Measurements from ENCODE around the gene PROS1. TPM values are rescaled to one million over a fixed set of nuclear protein-coding genes. Genes with fewer than 3 reads are reported as not detected.

PROS1 gene
- total RNA-seq, 2 experiments from 2014 or later, result 0.09 TPM; not detected in 1

- POLR2A ChIA-PET, result no interaction called here
- no peaks in the 10 kb centered on the region for H3K9me3 ChIP-seq (ENCODE audit: low read length)
- H3K4me2 ChIP-seq (ENCODE audit: low read length), result no peak overlapping the region
- no peaks in the 10 kb centered on the region for H3K4me1 ChIP-seq (ENCODE audit: insufficient read depth, low read length, poor library complexity, severe bottlenecking)
- DNase-seq (ENCODE audit: low spot score), result no peak
- H3K9me2 ChIP-seq (ENCODE audit: insufficient read depth, low read length), result no peaks in the 10 kb centered on the region
- no peak overlapping the region for H3K4me3 ChIP-seq (ENCODE audit: low read depth, low read length, poor library complexity, severe bottlenecking)
- intact Hi-C loops (cut with micrococcal nuclease; ENCODE audit: unreplicated experiment), result no loop called here
- BruUV-seq (replicated peaks), result no TSS peak
- H3K36me3 ChIP-seq (ENCODE audit: insufficient read depth, low read length), result no peaks in the 10 kb centered on the region
- H2AFZ ChIP-seq (ENCODE audit: low read length), result no peak overlapping the region
- TF ChIP-seq EZH2phosphoT487 (IDR thresholded peaks at IDR 0.05; ENCODE audit: borderline replicate concordance, low read depth, low read length) (no peak), CTCF (conservative IDR thresholded peaks at IDR 0.05; ENCODE audit: low read length) (no peak)
- CTCF ChIA-PET (ENCODE audit: unreplicated experiment), result no interaction called here
- H4K20me1 ChIP-seq (ENCODE audit: insufficient read depth, low read length), result no peaks in the 10 kb centered on the region
- H3K79me2 ChIP-seq (ENCODE audit: insufficient read depth, low read depth, low read length), result no peaks in the 10 kb centered on the region
- no peak overlapping the region for H3K27ac ChIP-seq (ENCODE audit: low read depth, low read length, poor library complexity, severe bottlenecking)
These were observed 62.5 kb downstream of the PROS1 start for GRCh38 chr3:93911206-93911605.

- intact Hi-C loops (cut with micrococcal nuclease; ENCODE audit: unreplicated experiment), result no loop called here
- ChIA-PET CTCF (ENCODE audit: unreplicated experiment) (no interaction called here), POLR2A (interaction anchor here (0.6 kb wide), 1 partner anchor 248 kb away, joined by 3 read pairs; no protein-coding TSS in a partner anchor)
- no peaks in the 10 kb centered on the region for H3K4me1 ChIP-seq (ENCODE audit: insufficient read depth, low read length, poor library complexity, severe bottlenecking)
- no peaks in the 10 kb centered on the region for H3K9me2 ChIP-seq (ENCODE audit: insufficient read depth, low read length)
- H3K9me3 ChIP-seq (ENCODE audit: low read length), result no peaks in the 10 kb centered on the region
- no peaks in the 10 kb centered on the region for H3K36me3 ChIP-seq (ENCODE audit: insufficient read depth, low read length)
- no peak overlapping the region for H3K4me3 ChIP-seq (ENCODE audit: low read depth, low read length, poor library complexity, severe bottlenecking)
- no peak overlapping the region for H3K4me2 ChIP-seq (ENCODE audit: low read length)
- no TSS peak for BruUV-seq (replicated peaks)
- no peaks in the 10 kb centered on the region for H4K20me1 ChIP-seq (ENCODE audit: insufficient read depth, low read length)
- no peak overlapping the region for H3K27ac ChIP-seq (ENCODE audit: low read depth, low read length, poor library complexity, severe bottlenecking)
- H3K79me2 ChIP-seq (ENCODE audit: insufficient read depth, low read depth, low read length), result no peaks in the 10 kb centered on the region
- no peak for DNase-seq (ENCODE audit: low spot score)
- TF ChIP-seq EZH2phosphoT487 (IDR thresholded peaks at IDR 0.05; ENCODE audit: borderline replicate concordance, low read depth, low read length) (no peak), CTCF (conservative IDR thresholded peaks at IDR 0.05; ENCODE audit: low read length) (no peak)
- no peak overlapping the region for H2AFZ ChIP-seq (ENCODE audit: low read length)
These were observed 63.6 kb downstream of the PROS1 start for GRCh38 chr3:93910097-93910496.

DNA sequence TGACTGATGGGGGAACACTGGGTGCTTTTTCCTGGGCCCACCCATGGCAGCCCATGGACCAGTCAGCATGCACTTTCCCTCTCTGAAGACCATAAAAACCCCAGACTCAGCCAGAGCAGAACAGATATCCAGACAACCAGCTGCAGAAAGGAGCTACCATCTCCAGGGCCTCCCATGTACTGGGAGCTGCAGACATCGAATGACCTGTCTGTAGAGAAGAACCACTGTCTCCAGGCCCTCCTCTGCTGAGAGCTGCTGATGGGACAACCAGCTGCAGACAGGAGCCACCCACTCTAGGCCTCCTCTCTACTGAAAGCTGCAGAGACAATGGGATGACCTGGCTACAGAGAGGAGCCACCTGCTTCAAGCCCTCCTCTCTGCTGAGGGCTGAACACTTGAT, 66.6 kb downstream of the PROS1 start:
- Histone ChIP-seq H2AFZ (ENCODE audit: low read length) (no peak overlapping the region), H4K20me1 (ENCODE audit: insufficient read depth, low read length) (no peaks in the 10 kb centered on the region), H3K27ac (ENCODE audit: low read depth, low read length, poor library complexity, severe bottlenecking) (no peak overlapping the region), H3K9me3 (ENCODE audit: low read length) (no peaks in the 10 kb centered on the region), H3K9me2 (ENCODE audit: insufficient read depth, low read length) (no peaks in the 10 kb centered on the region), H3K4me1 (ENCODE audit: insufficient read depth, low read length, poor library complexity, severe bottlenecking) (no peaks in the 10 kb centered on the region), H3K79me2 (ENCODE audit: insufficient read depth, low read depth, low read length) (no peaks in the 10 kb centered on the region), H3K4me3 (ENCODE audit: low read depth, low read length, poor library complexity, severe bottlenecking) (no peak overlapping the region), H3K36me3 (ENCODE audit: insufficient read depth, low read length) (no peaks in the 10 kb centered on the region), H3K4me2 (ENCODE audit: low read length) (no peak overlapping the region)
- ChIA-PET CTCF (ENCODE audit: unreplicated experiment) (interaction anchor here (0.5 kb wide), 1 partner anchor 20 kb away, joined by 3 read pairs; no protein-coding TSS in a partner anchor), POLR2A (no interaction called here)
- no peak for DNase-seq (ENCODE audit: low spot score)
- TF ChIP-seq CTCF (conservative IDR thresholded peaks at IDR 0.05; ENCODE audit: low read length) (no peak), EZH2phosphoT487 (IDR thresholded peaks at IDR 0.05; ENCODE audit: borderline replicate concordance, low read depth, low read length) (no peak)
- BruUV-seq (replicated peaks), result no TSS peak
- intact Hi-C loops (cut with micrococcal nuclease; ENCODE audit: unreplicated experiment), result no loop called here
